ENCODE results near the gene PTDSS2. TPM values are rescaled to one million over a fixed set of nuclear protein-coding genes. Genes with fewer than 3 reads are reported as not detected.

PTDSS2 gene
- total RNA-seq, 1 experiment from 2014 or later = 49.5 TPM

- H3K36me3 Mint-ChIP-seq = peaks cover 18% of the 10 kb centered on the region
- DNase-seq (ENCODE audit: low spot score) = no peak
- no peak for ATAC-seq
- peaks cover 4% of the 10 kb centered on the region for H3K9me3 Mint-ChIP-seq
- no peak for TF ChIP-seq IRF1 (CRISPR knock-in tag; IDR thresholded peaks at IDR 0.05)
- no peak for TF ChIP-seq ATF1 (CRISPR knock-in tag; IDR thresholded peaks at IDR 0.05)
- TF ChIP-seq AFF4 (CRISPR knock-in tag; IDR thresholded peaks at IDR 0.05; ENCODE audit: borderline replicate concordance) = no peak
- TF ChIP-seq JAZF1 (CRISPR knock-in tag; IDR thresholded peaks at IDR 0.05) = no peak
- no peak for TF ChIP-seq GRHL2 (CRISPR knock-in tag; IDR thresholded peaks at IDR 0.05; ENCODE audit: insufficient replicate concordance, severe bottlenecking)
- no peak for TF ChIP-seq PRDM15 (CRISPR knock-in tag; IDR thresholded peaks at IDR 0.05)
- TF ChIP-seq ZNF263 (CRISPR knock-in tag; IDR thresholded peaks at IDR 0.05; ENCODE audit: low read depth) = no peak
- no peaks in the 10 kb centered on the region for H3K4me1 Mint-ChIP-seq
- ChIA-PET POLR2A (no interaction called here), CTCF (no interaction called here)
- no peaks in the 10 kb centered on the region for H3K27me3 Mint-ChIP-seq (ENCODE audit: low read depth)
- H3K4me3 Mint-ChIP-seq = no peak overlapping the region
- H3K27ac Mint-ChIP-seq = no peak overlapping the region
These were observed 36.1 kb downstream of the PTDSS2 start for GRCh38 chr11:486189-486588.

- ChIA-PET POLR2A (no interaction called here), CTCF (no interaction called here)
- DNase-seq (ENCODE audit: low spot score) (no peak), ATAC-seq (no peak)
- Mint-ChIP-seq H3K27ac (no peak overlapping the region), H3K4me3 (no peak overlapping the region), H3K27me3 (ENCODE audit: low read depth) (no peaks in the 10 kb centered on the region), H3K9me3 (peaks cover 4% of the 10 kb centered on the region), H3K4me1 (no peaks in the 10 kb centered on the region), H3K36me3 (peaks cover 19% of the 10 kb centered on the region)
- no peak for TF ChIP-seq NR2C2 (CRISPR knock-in tag; IDR thresholded peaks at IDR 0.05)
- TF ChIP-seq ZNF532 (CRISPR knock-in tag; IDR thresholded peaks at IDR 0.05; ENCODE audit: borderline replicate concordance) = no peak
- no peak for TF ChIP-seq ZMAT4 (CRISPR knock-in tag; IDR thresholded peaks at IDR 0.05)
- no peak for TF ChIP-seq RELA (CRISPR knock-in tag; IDR thresholded peaks at IDR 0.05; ENCODE audit: borderline replicate concordance)
- TF ChIP-seq USF1 (CRISPR knock-in tag; IDR thresholded peaks at IDR 0.05) = no peak
- no peak for TF ChIP-seq AR (CRISPR knock-in tag; IDR thresholded peaks at IDR 0.05)
- no peak for TF ChIP-seq USF2 (CRISPR knock-in tag; IDR thresholded peaks at IDR 0.05)
These were observed 37.5 kb downstream of the PTDSS2 start for GRCh38 chr11:487571-488021.
